CD4-positive, alpha-beta T cell (primary cell): Measurements from ENCODE around the gene ALK. TPM values are rescaled to one million over a fixed set of nuclear protein-coding genes. Genes with fewer than 3 reads are reported as not detected.

Source experiments
- ATAC-seq: fragments of 200-7000 bp; cut with Tn5 transposase; one replicate; pipeline ENCODE4 v1.10.0; 2022; ENCODE audit warnings: mild to moderate bottlenecking; ENCODE audit not compliant: poor library complexity
- CTCF ChIA-PET: fragments of 350-600 bp; sonication (Branson Sonifier 250); formaldehyde crosslinking; loops from one replicate; lab custom pipeline; 2021; ENCODE audit warnings: antibody characterized with exemption, inconsistent platforms; lab: Charles Lee
- POLR2A ChIA-PET: fragments of 350-600 bp; sonication (Branson Sonifier 250); formaldehyde crosslinking; loops from one replicate; lab custom pipeline; 2021; ENCODE audit warnings: antibody characterized with exemption, inconsistent platforms; lab: Charles Lee
- DNase-seq, 14 experiments: peaks; one replicate each; pipeline ENCODE4 v3.0.0-alpha.2; 2013 to 2020; ENCODE audit warnings: mixed read lengths in 2 of 14
- H3K27ac ChIP-seq, 2 donors: one replicate each; pipeline versions ENCODE4 v1.5.1 to v1.7.0; 2013; ENCODE audit warnings: low read length in 2 of 2, low read depth in 1 of 2, mild to moderate bottlenecking in 1 of 2
- H3K27me3 ChIP-seq, 2 experiments: 1 replicate in 1 of 2; 2 replicates in 1 of 2; pipeline versions ENCODE4 v1.6.1 to v1.7.0; 2013; ENCODE audit warnings: low read length in 2 of 2, control low read depth in 1 of 2, mild to moderate bottlenecking in 1 of 2, moderate library complexity in 1 of 2; ENCODE audit not compliant: insufficient read depth in 2 of 2, control insufficient read depth in 1 of 2
- H3K36me3 ChIP-seq: one replicate; pipeline ENCODE4 v1.6.1; 2013; ENCODE audit warnings: low read length, control low read depth; ENCODE audit not compliant: insufficient read depth
- H3K4me1 ChIP-seq: one replicate; pipeline ENCODE4 v1.6.1; 2013; ENCODE audit warnings: low read length, control low read depth; ENCODE audit not compliant: insufficient read depth
- H3K4me3 ChIP-seq: one replicate; pipeline ENCODE4 v1.5.1; 2013; ENCODE audit warnings: mild to moderate bottlenecking, low read length, moderate library complexity
- H3K9me3 ChIP-seq, 2 experiments: 1 replicate in 1 of 2; 2 replicates in 1 of 2; pipeline versions ENCODE4 v1.6.1 to v1.7.0; 2013; ENCODE audit warnings: low read length in 2 of 2, mild to moderate bottlenecking in 2 of 2, control low read depth in 1 of 2, moderate library complexity in 1 of 2; ENCODE audit not compliant: control insufficient read depth in 1 of 2, insufficient read depth in 1 of 2
- H3K27ac Mint-ChIP-seq: one replicate; pipeline ENCODE4 v1.8.0; 2020; ENCODE audit warnings: mixed read lengths
- H3K27me3 Mint-ChIP-seq: one replicate; pipeline ENCODE4 v1.8.0; 2021; ENCODE audit warnings: mixed read lengths
- H3K36me3 Mint-ChIP-seq: one replicate; pipeline ENCODE4 v1.8.0; 2021; ENCODE audit warnings: low read depth, mixed read lengths
- H3K4me1 Mint-ChIP-seq: one replicate; pipeline ENCODE4 v1.8.0; 2021; ENCODE audit warnings: low read depth, mixed read lengths
- H3K4me3 Mint-ChIP-seq: one replicate; pipeline ENCODE4 v1.8.0; 2020; ENCODE audit warnings: mild to moderate bottlenecking, mixed read lengths
- H3K9me3 Mint-ChIP-seq: one replicate; pipeline ENCODE4 v1.8.0; 2020; ENCODE audit warnings: mixed read lengths
- CTCF ChIP-seq: fragments of 200-600 bp; IDR thresholded peaks from one replicate; pipeline ENCODE4 v1.8.0; 2022; ENCODE audit warnings: antibody characterized with exemption, mild to moderate bottlenecking
- intact Hi-C, 2 experiments: fragments of 100-400 bp; cut with DNase I in 1 of 2; cut with micrococcal nuclease in 1 of 2; formaldehyde crosslinking; loops; one replicate each; pipeline versions ENCODE4 v1.15.1 to v1.9.0; 2023 to 2025; cut with DNase I, micrococcal nuclease
- total RNA-seq, 174 experiments: library from RNA in 2 of 174; stranded (reverse) in 2 of 174; gene quantifications; one replicate each; pipeline ENCODE4 v1.2.3 and lab custom pipeline; 2021 to 2026

Gene ALK
- total RNA-seq, 2 experiments from 2014 or later = not detected

DNA sequence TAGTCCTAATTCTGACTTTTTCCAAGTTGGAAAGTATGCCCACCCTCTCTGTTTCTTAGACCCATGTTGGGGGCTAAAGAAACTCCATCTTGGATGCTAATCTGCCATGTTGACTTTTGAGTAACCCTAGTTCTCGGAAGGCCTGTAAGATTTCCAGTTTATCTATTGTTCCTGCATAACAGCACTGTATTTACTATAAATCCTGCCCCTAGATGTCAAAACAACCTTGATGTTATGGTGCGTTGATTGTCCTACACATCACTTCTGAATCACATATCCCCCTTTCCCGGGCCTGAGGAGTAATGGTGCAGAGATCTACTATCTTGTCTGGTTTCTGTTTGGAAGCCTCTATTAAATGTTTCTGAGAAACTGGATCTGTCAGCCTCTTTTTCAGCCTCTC lies 116.7 kb downstream of the ALK start:
- no peak overlapping the region for H3K27ac Mint-ChIP-seq
- Histone ChIP-seq H3K4me1 (no peaks in the 10 kb centered on the region), H3K4me3 (no peak overlapping the region), H3K9me3 (no peaks in the 10 kb centered on the region), H3K36me3 (no peaks in the 10 kb centered on the region), H3K27me3 (peaks cover 0 to 2% of the 10 kb centered on the region in 2 experiments), H3K27ac (no peak overlapping the region)
- POLR2A ChIA-PET = no interaction called here
- no peak for TF ChIP-seq CTCF
- no peak for ATAC-seq
- no peaks in the 10 kb centered on the region for H3K4me1 Mint-ChIP-seq
- CTCF ChIA-PET = no interaction called here
- H3K27me3 Mint-ChIP-seq = peaks cover 30% of the 10 kb centered on the region
- no peaks in the 10 kb centered on the region for H3K9me3 Mint-ChIP-seq
- no peak overlapping the region for H3K4me3 Mint-ChIP-seq
- intact Hi-C loops = no loop called here
- no peaks in the 10 kb centered on the region for H3K36me3 Mint-ChIP-seq
- DNase-seq = no peak

DNA sequence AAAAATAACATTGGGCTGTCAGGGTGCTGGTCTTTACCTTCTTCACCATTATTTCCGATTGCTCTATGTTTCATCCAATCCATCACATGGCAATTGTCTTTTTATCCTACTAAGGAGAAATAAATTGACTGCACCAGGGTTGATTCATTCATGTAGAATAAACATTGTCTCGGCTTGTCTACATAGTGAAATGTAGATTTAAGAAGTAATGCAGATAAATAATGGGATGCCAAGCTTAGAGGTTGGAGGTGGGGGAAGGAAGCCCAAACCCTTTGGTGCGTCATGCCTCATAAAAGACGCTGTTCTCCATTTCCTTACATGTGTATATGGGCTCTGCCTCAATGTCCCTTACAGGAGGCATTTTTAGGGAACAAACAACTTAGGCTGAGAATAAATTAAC lies 117.8 kb downstream of the ALK start:
- Mint-ChIP-seq H3K27me3 (peaks cover 20% of the 10 kb centered on the region), H3K4me3 (no peak overlapping the region), H3K4me1 (no peaks in the 10 kb centered on the region), H3K27ac (no peak overlapping the region), H3K36me3 (no peaks in the 10 kb centered on the region), H3K9me3 (no peaks in the 10 kb centered on the region)
- H3K27me3 ChIP-seq = peaks cover 0 to 2% of the 10 kb centered on the region in 2 experiments
- H3K9me3 ChIP-seq = no peaks in the 10 kb centered on the region
- intact Hi-C loops = no loop called here
- no peaks in the 10 kb centered on the region for H3K4me1 ChIP-seq
- ATAC-seq (no peak), DNase-seq (no peak)
- POLR2A ChIA-PET = no interaction called here
- H3K36me3 ChIP-seq = no peaks in the 10 kb centered on the region
- CTCF ChIA-PET = no interaction called here
- H3K27ac ChIP-seq = no peak overlapping the region
- no peak overlapping the region for H3K4me3 ChIP-seq
- TF ChIP-seq CTCF = no peak

- POLR2A ChIA-PET = no interaction called here
- TF ChIP-seq CTCF = no peak
- no peaks in the 10 kb centered on the region for H3K36me3 Mint-ChIP-seq
These were observed 118.4 kb downstream of the ALK start for GRCh38 chr2:29802986-29803385.

More at GRCh38 chr2:29802986-29803385, 118.4 kb downstream of the ALK start:
- H3K27me3 Mint-ChIP-seq = peaks cover 20% of the 10 kb centered on the region
- ATAC-seq (no peak), DNase-seq (no peak)
- Histone ChIP-seq H3K4me3 (no peak overlapping the region), H3K4me1 (no peaks in the 10 kb centered on the region), H3K36me3 (no peaks in the 10 kb centered on the region), H3K27me3 (peaks cover 0 to 2% of the 10 kb centered on the region in 2 experiments), H3K27ac (no peak overlapping the region), H3K9me3 (no peaks in the 10 kb centered on the region)
- intact Hi-C loops = no loop called here
- H3K4me1 Mint-ChIP-seq = no peaks in the 10 kb centered on the region
- no peak overlapping the region for H3K27ac Mint-ChIP-seq
- no peak overlapping the region for H3K4me3 Mint-ChIP-seq
- H3K9me3 Mint-ChIP-seq = no peaks in the 10 kb centered on the region
- CTCF ChIA-PET = no interaction called here
